GM19025 (cell line): ENCODE results near the gene TSPAN18.
A peak's percentile ranks its signal among the peaks of the same experiment; 100 is the strongest.

Experiments used
- ATAC-seq: cut with Tn5 transposase; IDR thresholded peaks from one replicate; pipeline ENCODE4 v1.9.1; 2021; ENCODE audit warnings: mild to moderate bottlenecking, low read depth, moderate library complexity; ENCODE audit not compliant: unreplicated experiment

TSPAN18 gene

GRCh38 chr11:44904261-44905020 is 177.7 kb downstream of the TSPAN18 start:
- no peak for ATAC-seq

- no peak for ATAC-seq
Observed at GRCh38 chr11:44905131-44905866, 178.5 kb downstream of the TSPAN18 start.

- no peak for ATAC-seq
Observed at GRCh38 chr11:44906649-44907048, 179.9 kb downstream of the TSPAN18 start.

- no peak for ATAC-seq
Observed at GRCh38 chr11:44909557-44909956, 182.8 kb downstream of the TSPAN18 start.

- ATAC-seq = no peak
Observed at GRCh38 chr11:44910591-44910990, 183.8 kb downstream of the TSPAN18 start.

- ATAC-seq = peak; percentile 59
Observed at GRCh38 chr11:44911029-44911814, 184.5 kb downstream of the TSPAN18 start.

- ATAC-seq = no peak
Observed at GRCh38 chr11:44912270-44912987, 185.7 kb downstream of the TSPAN18 start.

- no peak for ATAC-seq
Observed at GRCh38 chr11:44913502-44913901, 186.7 kb downstream of the TSPAN18 start.

GRCh38 chr11:44914105-44914504 is 187.3 kb downstream of the TSPAN18 start:
- ATAC-seq = no peak

GRCh38 chr11:44915004-44915403 is 188.2 kb downstream of the TSPAN18 start:
- ATAC-seq = no peak

- no peak for ATAC-seq
Observed at GRCh38 chr11:44915621-44916020, 188.9 kb downstream of the TSPAN18 start.

- no peak for ATAC-seq
Observed at GRCh38 chr11:44916331-44916730, 189.6 kb downstream of the TSPAN18 start.

GRCh38 chr11:44916801-44917385 is 190.1 kb downstream of the TSPAN18 start:
- ATAC-seq = no peak

GRCh38 chr11:44917741-44918140 is 191.0 kb downstream of the TSPAN18 start:
- ATAC-seq = no peak

GRCh38 chr11:44920451-44920850 is 193.7 kb downstream of the TSPAN18 start:
- no peak for ATAC-seq

GRCh38 chr11:44923115-44923514 is 196.4 kb downstream of the TSPAN18 start:
- ATAC-seq = no peak

- no peak for ATAC-seq
Observed at GRCh38 chr11:44923806-44924205, 197.0 kb downstream of the TSPAN18 start.

- ATAC-seq = no peak
Observed at GRCh38 chr11:44926036-44926435, 199.3 kb downstream of the TSPAN18 start.

- no peak for ATAC-seq
Observed at GRCh38 chr11:44927174-44927661, 200.5 kb downstream of the TSPAN18 start.

- ATAC-seq = no peak
Observed at GRCh38 chr11:44928144-44928543, 201.4 kb downstream of the TSPAN18 start.
